ENCODE data around the gene SH3RF3.

GRCh38 chr2:109166811-109167210 is 37.8 kb downstream of the SH3RF3 start:
- TF ChIP-seq CTCF (IDR thresholded peaks at IDR 0.05): no peak
- no peak for TF ChIP-seq REST (IDR thresholded peaks at IDR 0.05; ENCODE audit: insufficient read depth in 1 of 2, low read depth in 2 of 2, low read length in 1 of 2)
- TF ChIP-seq POLR2AphosphoS5 (IDR thresholded peaks at IDR 0.05; ENCODE audit: low read depth, low read length): no peak
- TF ChIP-seq SIN3A (IDR thresholded peaks at IDR 0.05; ENCODE audit: borderline replicate concordance, insufficient read depth, low read depth, low read length): no peak

Data from Panc1 (cell line).